ENCODE measurements around the gene EEA1. TPM values are rescaled to one million over a fixed set of nuclear protein-coding genes. Genes with fewer than 3 reads are reported as not detected.
"Not testable (repeated sequence)": the region's sequence is repeated elsewhere in the genome, so short reads cannot be mapped to it uniquely, and the experiment has no call there.

Gene EEA1
- polyA plus RNA-seq, 2 of the 4 experiments (the other 2 are of a cell fraction): 6.6 to 8.1 TPM

GRCh38 chr12:92796650-92797049 lies 132.4 kb downstream of the EEA1 start:
- no peaks in the 10 kb centered on the region for H3K9me3 ChIP-seq
- DNase-seq (ENCODE audit: low read depth in 1 of 2, low spot score in 1 of 2): no peak
- no peak for FAIRE-seq
- H3K27ac ChIP-seq: no peak overlapping the region
- no peak for ATAC-seq
- H3K4me2 ChIP-seq: no peak overlapping the region
- no peaks in the 10 kb centered on the region for H3K4me1 ChIP-seq
- ChIA-PET CTCF (interaction anchor here (1.6 to 2.1 kb wide), 2 partner anchors 12 to 600 kb away, joined by 4 to 15 read pairs; no protein-coding TSS in a partner anchor), POLR2A (no interaction called here)
- TF ChIP-seq EP300 (IDR thresholded peaks at IDR 0.05) (no peak), CEBPB (IDR thresholded peaks at IDR 0.05) (no peak), RNF2 (IDR thresholded peaks at IDR 0.05; ENCODE audit: borderline replicate concordance, low read depth) (no peak), CBX8 (IDR thresholded peaks at IDR 0.05) (no peak), PBX3 (IDR thresholded peaks at IDR 0.05) (no peak), HES2 (IDR thresholded peaks at IDR 0.05) (no peak)
- TF ChIP-seq, protein P1, sequence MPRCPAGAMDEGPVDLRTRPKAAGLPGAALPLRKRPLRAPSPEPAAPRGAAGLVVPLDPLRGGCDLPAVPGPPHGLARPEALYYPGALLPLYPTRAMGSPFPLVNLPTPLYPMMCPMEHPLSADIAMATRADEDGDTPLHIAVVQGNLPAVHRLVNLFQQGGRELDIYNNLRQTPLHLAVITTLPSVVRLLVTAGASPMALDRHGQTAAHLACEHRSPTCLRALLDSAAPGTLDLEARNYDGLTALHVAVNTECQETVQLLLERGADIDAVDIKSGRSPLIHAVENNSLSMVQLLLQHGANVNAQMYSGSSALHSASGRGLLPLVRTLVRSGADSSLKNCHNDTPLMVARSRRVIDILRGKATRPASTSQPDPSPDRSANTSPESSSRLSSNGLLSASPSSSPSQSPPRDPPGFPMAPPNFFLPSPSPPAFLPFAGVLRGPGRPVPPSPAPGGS (IDR thresholded peaks at IDR 0.05): no peak
- H3K4me3 ChIP-seq: no peak overlapping the region

DNA sequence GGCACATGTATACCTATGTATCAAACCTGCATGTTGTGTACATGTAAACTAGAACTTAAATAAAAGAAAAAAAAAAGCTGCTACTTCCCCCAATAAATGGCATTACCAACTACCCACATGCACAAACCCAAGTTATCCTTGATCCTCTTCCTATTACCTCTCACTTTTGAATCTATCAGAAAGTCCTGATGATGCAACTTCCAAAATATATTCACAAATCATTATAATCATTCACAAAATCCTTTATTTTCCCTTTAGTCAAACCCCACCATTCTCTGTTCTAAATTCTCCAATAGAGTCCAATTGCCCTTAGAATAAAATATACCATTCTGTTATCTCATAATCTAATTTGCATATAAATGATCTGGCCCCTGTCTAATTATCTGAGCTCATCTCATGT lies 134.3 kb downstream of the EEA1 start:
- DNase-seq (ENCODE audit: low read depth in 1 of 2, low spot score in 1 of 2): no peak
- ChIA-PET CTCF (interaction anchor here (2.1 kb wide), 1 partner anchor 10 kb away, joined by 15 read pairs; no protein-coding TSS in a partner anchor), POLR2A (no interaction called here)
- ATAC-seq: no peak
- Histone ChIP-seq H3K4me3 (no peak overlapping the region), H3K27ac (no peak overlapping the region), H3K4me2 (no peak overlapping the region), H3K4me1 (no peaks in the 10 kb centered on the region), H3K9me3 (no peaks in the 10 kb centered on the region)
- TF ChIP-seq REST (IDR thresholded peaks at IDR 0.05) (no peak), JUNB (IDR thresholded peaks at IDR 0.05) (no peak), TP53 (CRISPR knock-in tag; IDR thresholded peaks at IDR 0.05) (no peak), CTCF (IDR thresholded peaks at IDR 0.05) (no peak), ZNF302 (CRISPR knock-in tag; IDR thresholded peaks at IDR 0.05) (no peak), FOSB (CRISPR knock-in tag; IDR thresholded peaks at IDR 0.05) (no peak), TFCP2L1 (CRISPR knock-in tag; IDR thresholded peaks at IDR 0.05) (no peak), CEBPB (IDR thresholded peaks at IDR 0.05) (no peak), ELK1 (IDR thresholded peaks at IDR 0.05; ENCODE audit: low read depth, low read length) (no peak), ESRRA (IDR thresholded peaks at IDR 0.05; ENCODE audit: borderline replicate concordance, low read length) (no peak), KDM1A (IDR thresholded peaks at IDR 0.05; ENCODE audit: low read depth) (no peak), RARB (CRISPR knock-in tag; IDR thresholded peaks at IDR 0.05) (no peak), ZSCAN20 (CRISPR knock-in tag; IDR thresholded peaks at IDR 0.05) (no peak)
- TF ChIP-seq, protein P2, sequence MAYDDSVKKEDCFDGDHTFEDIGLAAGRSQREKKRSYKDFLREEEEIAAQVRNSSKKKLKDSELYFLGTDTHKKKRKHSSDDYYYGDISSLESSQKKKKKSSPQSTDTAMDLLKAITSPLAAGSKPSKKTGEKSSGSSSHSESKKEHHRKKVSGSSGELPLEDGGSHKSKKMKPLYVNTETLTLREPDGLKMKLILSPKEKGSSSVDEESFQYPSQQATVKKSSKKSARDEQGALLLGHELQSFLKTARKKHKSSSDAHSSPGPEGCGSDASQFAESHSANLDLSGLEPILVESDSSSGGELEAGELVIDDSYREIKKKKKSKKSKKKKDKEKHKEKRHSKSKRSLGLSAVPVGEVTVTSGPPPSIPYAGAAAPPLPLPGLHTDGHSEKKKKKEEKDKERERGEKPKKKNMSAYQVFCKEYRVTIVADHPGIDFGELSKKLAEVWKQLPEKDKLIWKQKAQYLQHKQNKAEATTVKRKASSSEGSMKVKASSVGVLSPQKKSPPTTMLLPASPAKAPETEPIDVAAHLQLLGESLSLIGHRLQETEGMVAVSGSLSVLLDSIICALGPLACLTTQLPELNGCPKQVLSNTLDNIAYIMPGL (CRISPR knock-in tag; IDR thresholded peaks at IDR 0.05; ENCODE audit: borderline replicate concordance): no peak
- no peak for FAIRE-seq

DNA sequence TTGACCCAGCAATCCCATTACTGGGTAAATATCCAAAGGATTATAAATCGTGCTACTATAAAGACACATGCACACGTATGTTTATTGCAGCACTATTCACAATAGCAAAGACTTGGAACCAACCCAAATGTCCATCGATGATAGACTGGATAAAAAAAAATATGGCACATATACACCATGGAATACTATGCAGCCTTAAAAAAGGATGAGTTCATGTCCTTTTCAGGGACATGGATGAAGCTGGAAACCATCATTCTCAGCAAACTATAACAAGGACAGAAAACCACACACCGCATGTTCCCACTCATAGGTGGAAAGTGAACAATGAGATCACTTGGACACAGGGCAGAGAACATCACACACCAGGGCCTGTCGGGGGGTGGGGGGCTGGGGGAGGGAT lies 134.7 kb downstream of the EEA1 start:
- WGBS (ENCODE audit: missing lambda C conversion rate): 78% methylated on average over 5 of the region's 5 CpGs
- DNase-seq (ENCODE audit: low read depth in 1 of 2, low spot score in 1 of 2); H3K4me3 ChIP-seq; H3K4me2 ChIP-seq; H3K9me3 ChIP-seq; H3K4me1 ChIP-seq; POLR2A ChIA-PET; CTCF ChIA-PET; FAIRE-seq; ATAC-seq; H3K27ac ChIP-seq: not testable (repeated sequence)

Data from A549 (cell line).